KG1 (cell line): ENCODE data around the gene SRSF12.

ENCODE experiments used
- DNase-seq: peaks from one replicate; lab custom pipeline; 2025; lab: John Stamatoyannopoulos, UW

Gene SRSF12

GRCh38 chr6:89117211-89118108 lies at the start of gene SRSF12:
Gene SRSF12 (minus strand): TSS chr6:89118071. CDS start chr6:89117887, 184 bp downstream.
- no peak for DNase-seq

- no peak for DNase-seq
Measured at GRCh38 chr6:89162047-89162371, 44.1 kb upstream of the SRSF12 start.

- DNase-seq: no peak
Measured at GRCh38 chr6:89161326-89162046, 43.6 kb upstream of the SRSF12 start.

- no peak for DNase-seq
Measured at GRCh38 chr6:89160331-89161092, 42.6 kb upstream of the SRSF12 start.

DNA sequence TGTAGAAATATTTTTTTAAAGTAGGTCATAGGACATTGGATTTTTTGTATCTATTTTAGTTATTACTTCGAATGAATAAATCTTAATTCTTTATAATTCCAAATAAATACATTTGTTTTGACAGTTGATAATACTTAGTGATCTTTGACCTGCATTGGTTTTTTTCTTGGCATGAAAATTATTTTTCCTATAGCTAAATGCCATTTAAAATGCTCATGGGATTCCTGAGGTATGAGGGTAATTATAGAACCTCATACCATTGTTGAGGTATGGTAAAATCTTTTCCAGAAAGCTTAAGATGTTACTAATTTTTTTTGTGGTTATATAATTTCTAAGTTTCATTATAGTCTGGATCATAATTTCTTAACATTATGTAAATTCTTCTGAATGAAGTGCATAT lies 36.3 kb upstream of the SRSF12 start:
- DNase-seq: no peak

- DNase-seq: no peak
Measured at GRCh38 chr6:89148016-89148750, 30.3 kb upstream of the SRSF12 start.

DNA sequence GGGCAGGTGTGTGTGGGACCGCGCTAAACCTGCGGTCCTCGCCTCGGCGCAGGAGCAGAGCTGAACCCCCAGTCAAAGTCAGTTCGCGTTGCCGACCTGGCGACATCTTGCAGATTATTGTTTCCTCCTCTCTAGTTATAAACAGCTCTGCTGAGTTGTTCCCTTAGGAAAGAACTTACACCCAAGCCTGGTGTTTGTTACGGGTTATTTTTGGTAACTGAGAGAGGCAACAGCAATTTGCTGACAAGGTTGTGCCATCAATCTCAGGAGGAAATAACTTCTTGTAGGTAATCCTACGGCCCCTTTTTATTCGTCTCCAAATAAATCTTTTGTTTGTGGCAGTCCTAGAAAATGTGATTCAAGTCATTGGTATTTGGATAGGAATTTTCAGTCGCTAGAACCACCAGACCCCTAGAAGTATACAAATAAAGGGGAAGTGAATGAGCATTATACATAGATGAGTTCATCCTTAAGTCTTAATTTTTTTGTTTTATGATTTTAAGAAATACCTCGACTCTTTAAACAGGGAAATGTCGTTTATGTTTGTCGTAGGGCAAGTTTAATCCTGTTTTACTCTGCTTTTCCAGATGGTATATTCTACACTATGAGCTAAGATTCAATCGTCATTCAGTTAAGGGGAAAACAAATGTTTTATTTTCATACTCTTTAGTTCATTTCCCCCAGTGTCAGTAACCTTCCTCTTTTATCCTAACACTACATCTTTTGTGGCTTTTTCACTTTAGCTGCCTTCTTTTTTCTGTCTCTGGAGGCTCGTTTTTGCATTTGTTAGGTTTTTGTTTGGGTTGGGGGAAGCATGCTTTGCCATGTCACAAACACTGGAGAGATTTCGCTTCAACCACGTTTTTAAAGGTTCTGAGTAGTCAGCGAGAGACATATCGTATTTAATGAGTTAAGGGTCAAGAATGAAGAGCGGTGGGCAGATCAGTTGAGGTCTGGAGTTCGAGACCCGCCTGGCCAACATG lies 29.1 kb upstream of the SRSF12 start:
- DNase-seq: peak; percentile 25

GRCh38 chr6:89145956-89146717 lies 28.3 kb upstream of the SRSF12 start, which contains the start of gene PM20D2:
Gene PM20D2 (plus strand): TSS chr6:89146055. CDS start chr6:89146145, 90 bp downstream.
- DNase-seq: no peak

- DNase-seq: peak; percentile 83
Measured at GRCh38 chr6:89145091-89145955, 27.5 kb upstream of the SRSF12 start.

GRCh38 chr6:89144354-89144906 lies 26.6 kb upstream of the SRSF12 start:
- no peak for DNase-seq

DNA sequence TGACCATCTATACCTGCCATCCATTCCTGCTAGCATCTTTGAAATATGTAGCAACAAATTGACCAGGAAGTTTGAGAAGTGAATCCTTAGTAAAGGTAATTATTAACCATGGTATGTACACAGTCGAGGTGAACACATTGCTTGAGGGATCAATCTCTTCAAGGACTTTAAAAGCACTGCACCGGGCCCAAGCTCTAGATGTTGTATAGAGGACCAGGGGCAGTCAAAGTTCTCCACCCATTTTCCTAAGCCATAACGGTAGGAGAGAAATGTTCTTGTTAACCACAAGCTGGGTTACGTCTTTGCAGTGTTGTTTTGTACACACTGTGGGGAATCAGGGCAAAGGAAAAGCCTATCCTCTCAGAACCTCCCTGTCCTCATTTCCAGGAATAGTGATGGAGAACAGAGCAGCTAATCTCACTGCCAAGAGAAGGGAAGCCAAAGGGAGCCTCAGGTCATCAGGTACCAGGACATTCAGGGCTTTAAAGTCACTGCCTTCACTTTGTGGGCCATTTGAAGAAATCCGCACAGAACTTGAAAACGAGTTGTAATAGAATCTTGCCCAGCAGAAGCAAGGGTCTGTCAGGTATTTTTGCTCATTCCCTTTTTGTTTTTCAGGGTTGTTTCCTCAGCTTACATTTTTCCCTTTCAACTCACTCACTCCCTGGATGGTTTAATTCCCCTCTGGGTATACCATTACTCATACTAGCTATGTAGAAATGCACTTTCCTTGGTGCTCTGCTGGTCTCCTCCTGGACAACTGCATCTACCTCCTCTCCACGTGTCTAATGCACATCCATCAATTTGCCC lies 22.7 kb upstream of the SRSF12 start:
- no peak for DNase-seq

DNA sequence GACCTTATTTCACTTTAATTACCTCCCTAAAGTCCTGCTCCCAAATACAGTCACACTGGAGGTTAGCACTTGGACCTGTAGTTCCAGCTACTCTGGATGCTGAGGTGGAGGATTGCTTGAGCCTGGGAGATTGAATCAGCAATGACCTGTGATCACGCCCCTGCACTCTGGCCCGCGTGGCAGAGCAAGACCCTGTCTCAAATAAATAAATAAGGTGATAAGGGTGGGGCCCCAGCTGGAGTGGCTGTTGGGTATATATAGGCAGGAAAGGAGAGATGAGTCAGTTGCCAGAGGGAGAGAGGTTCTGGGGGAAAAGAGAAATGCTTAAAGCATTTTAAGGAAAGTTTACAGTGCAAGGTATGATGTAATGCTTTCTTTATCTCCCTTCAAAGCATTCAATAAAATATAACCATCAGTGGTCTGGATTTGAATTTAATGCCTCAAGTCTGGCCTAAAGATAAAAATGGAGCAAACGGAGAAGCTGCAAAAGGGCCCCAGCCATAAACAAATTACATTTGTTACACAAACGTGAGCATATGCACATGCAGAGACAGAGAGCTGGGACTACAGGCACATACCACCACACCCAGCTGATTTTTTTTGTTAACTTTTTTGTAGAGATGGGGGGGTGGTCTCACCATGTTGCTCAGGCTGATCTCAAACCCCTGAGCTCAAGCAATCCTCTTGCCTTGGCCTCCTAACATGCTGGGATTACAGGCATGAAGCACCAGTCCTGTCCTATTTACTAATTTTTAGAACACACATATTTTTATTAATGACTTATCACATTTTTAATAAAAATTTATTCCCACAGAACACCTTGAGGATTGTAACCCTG lies 21.9 kb upstream of the SRSF12 start:
- no peak for DNase-seq

- no peak for DNase-seq
Measured at GRCh38 chr6:89138173-89138572, 20.3 kb upstream of the SRSF12 start.

DNA sequence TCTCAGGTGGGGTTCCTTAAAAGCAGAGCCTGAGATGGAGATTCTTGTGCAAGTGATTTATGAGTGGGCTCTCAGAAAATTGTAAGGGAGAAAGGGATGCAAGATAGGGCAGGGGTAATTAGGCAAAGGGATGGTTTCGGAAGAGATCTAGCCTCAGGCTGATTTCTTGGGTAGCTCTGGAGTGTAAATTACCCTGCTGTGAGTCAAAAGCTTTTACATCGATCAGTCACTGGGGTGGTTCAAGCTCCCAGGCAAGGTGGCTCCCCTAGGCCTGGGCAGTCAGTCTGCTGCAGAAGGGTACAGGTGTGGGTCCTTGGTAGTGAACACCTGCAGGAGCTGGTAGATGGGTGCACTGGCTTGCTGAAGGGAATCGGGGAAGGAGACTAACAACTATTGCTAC lies 16.9 kb upstream of the SRSF12 start:
- no peak for DNase-seq

GRCh38 chr6:89133981-89134380 lies 16.1 kb upstream of the SRSF12 start:
- DNase-seq: no peak

DNA sequence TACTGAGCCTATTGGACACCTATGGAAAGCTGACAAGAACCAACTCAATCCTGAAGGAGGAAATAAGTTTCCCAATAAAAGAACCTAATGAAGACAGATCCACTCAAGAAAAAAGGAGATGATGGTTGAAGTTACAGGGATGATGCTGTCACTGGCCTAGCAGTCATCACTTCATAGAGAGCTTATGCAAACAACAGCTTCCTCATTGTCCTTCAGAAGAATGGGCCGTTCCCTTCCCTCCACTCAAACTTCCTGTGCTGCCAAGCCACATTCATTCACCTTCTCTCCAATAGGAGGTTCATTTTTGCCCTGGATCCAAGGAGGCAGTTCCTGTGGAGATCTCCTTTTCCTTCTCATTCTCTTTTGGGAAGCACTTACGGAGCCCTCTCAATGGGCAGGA lies 14.2 kb upstream of the SRSF12 start:
- DNase-seq: no peak

GRCh38 chr6:89131599-89131998 lies 13.7 kb upstream of the SRSF12 start:
- DNase-seq: no peak
